SK-N-SH (cell line): Measurements from ENCODE around the gene SLC7A7. TPM values are rescaled to one million over a fixed set of nuclear protein-coding genes. Genes with fewer than 3 reads are reported as not detected.

Source experiments
- CTCF ChIA-PET: fragments of 300-600, 350-600 bp; formaldehyde crosslinking; extraction: SDS; loops from one replicate; lab custom pipeline; 2021; lab: Yijun Ruan, JAX
- POLR2A ChIA-PET: fragments of 350-600 bp; sonication (Branson Sonifier 250); formaldehyde crosslinking; extraction: SDS; loops from one replicate; lab custom pipeline; 2020; ENCODE audit warnings: antibody characterized with exemption, inconsistent platforms; lab: Yijun Ruan, JAX
- DNase-seq: peaks from one replicate; pipeline ENCODE4 v3.0.0; 2012
- H2AFZ ChIP-seq: fragments of 200-600 bp; sonication (generic); 2 replicates; pipeline ENCODE4 v1.8.1; 2016; ENCODE audit warnings: antibody characterized with exemption, mild to moderate bottlenecking, low read depth
- H3F3A ChIP-seq: fragments of 200-600 bp; sonication (generic); replicated peaks from 2 replicates; pipeline ENCODE3; 2016; ENCODE audit warnings: antibody characterized with exemption, mild to moderate bottlenecking; ENCODE audit not compliant: insufficient read depth
- H3K27ac ChIP-seq, 2 experiments: fragments of 200-500 bp in 1 of 2; fragments of 200-600 bp in 1 of 2; sonication (Bioruptor generic) in 1 of 2; sonication (generic), shearing (Covaris generic) in 1 of 2; 2 replicates each; pipeline versions ENCODE4 v1.5.1 to v1.6.1; 2014 to 2016; ENCODE audit warnings: low read depth in 2 of 2, inconsistent platforms in 1 of 2, low read length in 1 of 2, mild to moderate bottlenecking in 1 of 2, mixed read lengths in 1 of 2
- H3K27me3 ChIP-seq: fragments of 200-600 bp; sonication (generic), shearing (Covaris generic); 2 replicates; pipeline ENCODE4 v1.6.1; 2016; ENCODE audit warnings: mixed run types; ENCODE audit not compliant: insufficient read depth
- H3K36me3 ChIP-seq, 2 experiments: fragments of 200-500 bp in 1 of 2; fragments of 200-600 bp in 1 of 2; sonication (Bioruptor generic) in 1 of 2; sonication (generic) in 1 of 2; replicated peaks in 1 of 2; 2 replicates each; pipeline versions ENCODE3 to v1.5.1; 2014 to 2016; ENCODE audit warnings: low read length in 1 of 2, mild to moderate bottlenecking in 1 of 2; ENCODE audit not compliant: insufficient read depth in 2 of 2, control insufficient read depth in 1 of 2
- H3K4me1 ChIP-seq, 2 experiments: fragments of 200-500 bp in 1 of 2; fragments of 200-600 bp in 1 of 2; sonication (Bioruptor generic) in 1 of 2; sonication (generic), shearing (Covaris generic) in 1 of 2; 2 replicates each; pipeline versions ENCODE4 v1.5.1 to v1.6.1; 2014 to 2016; ENCODE audit warnings: low read depth in 1 of 2, low read length in 1 of 2, mixed run types in 1 of 2; ENCODE audit not compliant: insufficient read depth in 2 of 2, control insufficient read depth in 1 of 2
- H3K4me2 ChIP-seq: fragments of 200-600 bp; sonication (generic), shearing (Covaris generic); 2 replicates; pipeline ENCODE4 v1.6.1; 2017; ENCODE audit warnings: mixed run types
- H3K4me3 ChIP-seq, 2 experiments: fragments of 200-500 bp in 1 of 2; fragments of 200-600 bp in 1 of 2; sonication (Bioruptor generic) in 1 of 2; sonication (generic), shearing (Covaris generic) in 1 of 2; 2 replicates each; pipeline versions ENCODE4 v1.5.1 to v1.8.1; 2014 to 2016; ENCODE audit warnings: low read depth in 2 of 2, inconsistent platforms in 1 of 2, low read length in 1 of 2, mild to moderate bottlenecking in 1 of 2, mixed read lengths in 1 of 2, moderate library complexity in 1 of 2
- H3K79me2 ChIP-seq: fragments of 200-600 bp; sonication (generic); 2 replicates; pipeline ENCODE4 v1.8.1; 2017; ENCODE audit warnings: mild to moderate bottlenecking; ENCODE audit not compliant: insufficient read depth
- H3K9ac ChIP-seq: fragments of 200-600 bp; sonication (generic); 2 replicates; pipeline ENCODE4 v1.6.1; 2017; ENCODE audit warnings: mixed run types
- H3K9me2 ChIP-seq: fragments of 200-600 bp; sonication (generic); 2 replicates; pipeline ENCODE4 v1.6.1; 2017; ENCODE audit warnings: mixed run types
- H3K9me3 ChIP-seq: fragments of 200-600 bp; sonication (generic); 2 replicates; pipeline ENCODE4 v1.6.1; 2017; ENCODE audit warnings: mixed run types, mild to moderate bottlenecking, moderate library complexity
- H4K20me1 ChIP-seq: fragments of 200-600 bp; sonication (generic); 2 replicates; pipeline ENCODE4 v1.6.1; 2017; ENCODE audit warnings: mild to moderate bottlenecking, mixed run types; ENCODE audit not compliant: insufficient read depth
- GATA2 ChIP-seq: sonication (generic); formaldehyde crosslinking; IDR thresholded peaks from 2 replicates; pipeline ENCODE4 v1.5.0; 2020; ENCODE audit warnings: mild to moderate bottlenecking, missing genetic modification reagents
- JUND ChIP-seq: IDR thresholded peaks from 2 replicates; pipeline ENCODE4 v1.4.0; 2012
- NFIC ChIP-seq: IDR thresholded peaks from 2 replicates; pipeline ENCODE4 v1.4.0; 2012; ENCODE audit warnings: borderline replicate concordance
- NRF1 ChIP-seq: IDR thresholded peaks from 2 replicates; pipeline ENCODE4 v1.6.1; 2012; ENCODE audit warnings: low read depth, mild to moderate bottlenecking, low read length
- RXRA ChIP-seq: IDR thresholded peaks from 2 replicates; pipeline ENCODE4 v1.4.0; 2012; ENCODE audit warnings: low read depth, mild to moderate bottlenecking, borderline replicate concordance
- SIN3A ChIP-seq: IDR thresholded peaks from 2 replicates; pipeline ENCODE4 v1.6.1; 2012; ENCODE audit warnings: low read depth, mild to moderate bottlenecking, low read length, moderate library complexity, borderline replicate concordance
- SMC3 ChIP-seq: IDR thresholded peaks from 2 replicates; pipeline ENCODE4 v1.6.1; 2012; ENCODE audit warnings: low read depth, low read length, improper control_type of control experiment
- TCF12 ChIP-seq: IDR thresholded peaks from 2 replicates; pipeline ENCODE4 v1.4.0; 2012
- TEAD4 ChIP-seq: IDR thresholded peaks from 2 replicates; pipeline ENCODE4 v1.4.0; 2012; ENCODE audit warnings: mild to moderate bottlenecking, borderline replicate concordance; ENCODE audit not compliant: insufficient read depth
- WGBS: methylation state at CpG from one replicate; pipeline ENCODE4 v1.1.6; 2017; ENCODE audit warnings: low lambda C conversion rate; 5-methylcytosine and 5-hydroxymethylcytosine counted together
- polyA plus RNA-seq, 3 experiments: library from polyadenylated mRNA; depleted of rRNA; stranded (reverse); fragments of >200 nt; gene quantifications; 2 replicates each; pipeline ENCODE4 v1.2.3, GENCODE V29; 2012
- TF ChIP-seq, protein P1 (sequence below): IDR thresholded peaks from 2 replicates; pipeline ENCODE4; 2012
- TF ChIP-seq, protein P2 (sequence below): fragments of 200-600 bp; sonication (generic); IDR thresholded peaks from 2 replicates; pipeline ENCODE4 v1.6.1; 2017; ENCODE audit warnings: antibody characterized with exemption, mild to moderate bottlenecking, moderate library complexity
- TF ChIP-seq, protein P3 (sequence below): IDR thresholded peaks from 2 replicates; pipeline ENCODE4 v1.6.1; 2012; ENCODE audit warnings: mild to moderate bottlenecking, low read depth, low read length, moderate library complexity
- TF ChIP-seq, protein P4 (sequence below): fragments of 150-350 bp; IDR thresholded peaks from 2 replicates; pipeline ENCODE4 v1.6.1; 2016; ENCODE audit warnings: mild to moderate bottlenecking, low read depth, low read length

The SLC7A7 gene
- polyA plus RNA-seq, 1 of the 3 experiments (the other 2 are of a cell fraction), result 0.30 TPM

DNA sequence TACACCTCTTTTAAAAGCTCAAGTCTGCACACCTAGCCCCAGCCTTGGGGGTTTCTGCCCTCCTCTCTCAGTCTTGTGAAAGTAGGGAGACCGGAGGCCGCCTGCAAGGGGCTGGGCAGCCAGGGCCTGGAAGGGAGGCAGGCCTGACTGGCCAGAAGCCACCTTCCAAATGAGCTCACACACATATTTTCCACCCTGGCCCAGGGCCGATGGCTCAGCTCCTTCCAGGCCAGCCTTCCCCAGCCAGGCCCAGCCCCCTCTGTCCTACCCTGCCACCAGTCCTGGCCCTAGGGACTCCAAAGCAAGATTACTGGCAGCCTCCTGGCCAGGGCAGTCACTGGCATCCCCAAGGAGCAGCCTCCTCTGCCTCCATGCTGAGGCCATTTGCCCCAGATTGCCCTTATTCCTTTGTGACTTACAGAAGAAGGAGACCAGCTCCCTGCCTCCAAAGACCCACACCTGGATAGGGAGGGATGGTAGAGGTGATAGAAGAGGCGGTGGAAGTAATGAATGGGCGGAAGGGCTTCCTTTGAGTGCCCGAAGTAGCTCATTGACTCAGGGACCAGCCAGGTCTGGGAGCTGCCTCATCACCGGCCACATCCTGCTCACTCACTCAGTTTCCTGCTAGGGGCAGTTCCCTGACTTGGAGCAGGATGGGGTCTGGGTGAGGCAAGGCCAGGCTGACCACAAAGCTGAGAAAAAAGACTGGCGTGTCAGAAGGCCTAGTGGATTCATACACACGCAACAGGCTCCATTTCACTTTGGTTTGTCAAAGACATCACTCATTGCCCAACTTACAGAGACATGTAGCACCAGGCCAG is 35.9 kb upstream of the SLC7A7 start:
- no peaks in the 10 kb centered on the region for H3K79me2 ChIP-seq
- H3K36me3 ChIP-seq, result no peaks in the 10 kb centered on the region
- H3K27ac ChIP-seq, result peak overlapping the region in 1 of 2 experiments; percentile 90; a peak in 3 of 4 replicates
- TF ChIP-seq RXRA (no peak), GATA2 (no peak), TCF12 (peak; percentile 21; the same call in 1 of the 2 replicates), SIN3A (no peak), NRF1 (no peak), JUND (no peak), TEAD4 (no peak), SMC3 (no peak), NFIC (peak; percentile 19; the same call in 1 of the 2 replicates)
- TF ChIP-seq, protein P1, sequence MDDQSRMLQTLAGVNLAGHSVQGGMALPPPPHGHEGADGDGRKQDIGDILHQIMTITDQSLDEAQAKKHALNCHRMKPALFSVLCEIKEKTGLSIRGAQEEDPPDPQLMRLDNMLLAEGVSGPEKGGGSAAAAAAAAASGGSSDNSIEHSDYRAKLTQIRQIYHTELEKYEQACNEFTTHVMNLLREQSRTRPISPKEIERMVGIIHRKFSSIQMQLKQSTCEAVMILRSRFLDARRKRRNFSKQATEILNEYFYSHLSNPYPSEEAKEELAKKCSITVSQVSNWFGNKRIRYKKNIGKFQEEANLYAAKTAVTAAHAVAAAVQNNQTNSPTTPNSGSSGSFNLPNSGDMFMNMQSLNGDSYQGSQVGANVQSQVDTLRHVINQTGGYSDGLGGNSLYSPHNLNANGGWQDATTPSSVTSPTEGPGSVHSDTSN, result peak; percentile 48; the same call in 1 of the 2 replicates
- TF ChIP-seq, protein P2, sequence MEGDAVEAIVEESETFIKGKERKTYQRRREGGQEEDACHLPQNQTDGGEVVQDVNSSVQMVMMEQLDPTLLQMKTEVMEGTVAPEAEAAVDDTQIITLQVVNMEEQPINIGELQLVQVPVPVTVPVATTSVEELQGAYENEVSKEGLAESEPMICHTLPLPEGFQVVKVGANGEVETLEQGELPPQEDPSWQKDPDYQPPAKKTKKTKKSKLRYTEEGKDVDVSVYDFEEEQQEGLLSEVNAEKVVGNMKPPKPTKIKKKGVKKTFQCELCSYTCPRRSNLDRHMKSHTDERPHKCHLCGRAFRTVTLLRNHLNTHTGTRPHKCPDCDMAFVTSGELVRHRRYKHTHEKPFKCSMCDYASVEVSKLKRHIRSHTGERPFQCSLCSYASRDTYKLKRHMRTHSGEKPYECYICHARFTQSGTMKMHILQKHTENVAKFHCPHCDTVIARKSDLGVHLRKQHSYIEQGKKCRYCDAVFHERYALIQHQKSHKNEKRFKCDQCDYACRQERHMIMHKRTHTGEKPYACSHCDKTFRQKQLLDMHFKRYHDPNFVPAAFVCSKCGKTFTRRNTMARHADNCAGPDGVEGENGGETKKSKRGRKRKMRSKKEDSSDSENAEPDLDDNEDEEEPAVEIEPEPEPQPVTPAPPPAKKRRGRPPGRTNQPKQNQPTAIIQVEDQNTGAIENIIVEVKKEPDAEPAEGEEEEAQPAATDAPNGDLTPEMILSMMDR, result no peak
- TF ChIP-seq, protein P3, sequence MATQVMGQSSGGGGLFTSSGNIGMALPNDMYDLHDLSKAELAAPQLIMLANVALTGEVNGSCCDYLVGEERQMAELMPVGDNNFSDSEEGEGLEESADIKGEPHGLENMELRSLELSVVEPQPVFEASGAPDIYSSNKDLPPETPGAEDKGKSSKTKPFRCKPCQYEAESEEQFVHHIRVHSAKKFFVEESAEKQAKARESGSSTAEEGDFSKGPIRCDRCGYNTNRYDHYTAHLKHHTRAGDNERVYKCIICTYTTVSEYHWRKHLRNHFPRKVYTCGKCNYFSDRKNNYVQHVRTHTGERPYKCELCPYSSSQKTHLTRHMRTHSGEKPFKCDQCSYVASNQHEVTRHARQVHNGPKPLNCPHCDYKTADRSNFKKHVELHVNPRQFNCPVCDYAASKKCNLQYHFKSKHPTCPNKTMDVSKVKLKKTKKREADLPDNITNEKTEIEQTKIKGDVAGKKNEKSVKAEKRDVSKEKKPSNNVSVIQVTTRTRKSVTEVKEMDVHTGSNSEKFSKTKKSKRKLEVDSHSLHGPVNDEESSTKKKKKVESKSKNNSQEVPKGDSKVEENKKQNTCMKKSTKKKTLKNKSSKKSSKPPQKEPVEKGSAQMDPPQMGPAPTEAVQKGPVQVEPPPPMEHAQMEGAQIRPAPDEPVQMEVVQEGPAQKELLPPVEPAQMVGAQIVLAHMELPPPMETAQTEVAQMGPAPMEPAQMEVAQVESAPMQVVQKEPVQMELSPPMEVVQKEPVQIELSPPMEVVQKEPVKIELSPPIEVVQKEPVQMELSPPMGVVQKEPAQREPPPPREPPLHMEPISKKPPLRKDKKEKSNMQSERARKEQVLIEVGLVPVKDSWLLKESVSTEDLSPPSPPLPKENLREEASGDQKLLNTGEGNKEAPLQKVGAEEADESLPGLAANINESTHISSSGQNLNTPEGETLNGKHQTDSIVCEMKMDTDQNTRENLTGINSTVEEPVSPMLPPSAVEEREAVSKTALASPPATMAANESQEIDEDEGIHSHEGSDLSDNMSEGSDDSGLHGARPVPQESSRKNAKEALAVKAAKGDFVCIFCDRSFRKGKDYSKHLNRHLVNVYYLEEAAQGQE, result no peak
- TF ChIP-seq, protein P4, sequence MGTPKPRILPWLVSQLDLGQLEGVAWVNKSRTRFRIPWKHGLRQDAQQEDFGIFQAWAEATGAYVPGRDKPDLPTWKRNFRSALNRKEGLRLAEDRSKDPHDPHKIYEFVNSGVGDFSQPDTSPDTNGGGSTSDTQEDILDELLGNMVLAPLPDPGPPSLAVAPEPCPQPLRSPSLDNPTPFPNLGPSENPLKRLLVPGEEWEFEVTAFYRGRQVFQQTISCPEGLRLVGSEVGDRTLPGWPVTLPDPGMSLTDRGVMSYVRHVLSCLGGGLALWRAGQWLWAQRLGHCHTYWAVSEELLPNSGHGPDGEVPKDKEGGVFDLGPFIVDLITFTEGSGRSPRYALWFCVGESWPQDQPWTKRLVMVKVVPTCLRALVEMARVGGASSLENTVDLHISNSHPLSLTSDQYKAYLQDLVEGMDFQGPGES, result no peak
- TF ChIP-seq, all 33 proteins: peak for 3
- H3K4me2 ChIP-seq, result peak overlapping the region; percentile 60
- no peaks in the 10 kb centered on the region for H3K9me3 ChIP-seq
- H4K20me1 ChIP-seq, result no peaks in the 10 kb centered on the region
- WGBS, result 31% methylated on average over 6 of the region's 9 CpGs
- CTCF ChIA-PET, result interaction anchor here (0.6 to 18.5 kb wide), 14 partner anchors 12 to 302 kb away, joined by 3 to 472 read pairs (median 5); partner anchors contain the start of genes MMP14, MRPL52, REM2 and SLC7A7
- peak overlapping the region; percentile 77 for H3K9ac ChIP-seq
- H3K9me2 ChIP-seq, result no peaks in the 10 kb centered on the region
- POLR2A ChIA-PET, result interaction anchor here (1.1 to 1.4 kb wide), 2 partner anchors 28 to 48 kb away, joined by 3 to 4 read pairs; no protein-coding TSS in a partner anchor
- peaks cover 18% of the 10 kb centered on the region for H3F3A ChIP-seq
- H2AFZ ChIP-seq, result peak overlapping the region; percentile 88
- DNase-seq, result no peak
- H3K4me3 ChIP-seq, result no peak overlapping the region
- peaks cover 31 to 36% of the 10 kb centered on the region in 2 experiments for H3K4me1 ChIP-seq
- no peaks in the 10 kb centered on the region for H3K27me3 ChIP-seq
